Activated effector memory CD4-positive, alpha-beta T cell treated with Interleukin-2 at 50 U/mL for 16 hours (primary cell): ENCODE measurements around the gene IQCF2.
"Not testable (repeated sequence)": the region's sequence is repeated elsewhere in the genome, so short reads cannot be mapped to it uniquely, and the experiment has no call there.

Experiments used
- DNase-seq: peaks from one replicate; pipeline ENCODE4 v3.0.0-alpha.2; 2020

Gene IQCF2

DNA sequence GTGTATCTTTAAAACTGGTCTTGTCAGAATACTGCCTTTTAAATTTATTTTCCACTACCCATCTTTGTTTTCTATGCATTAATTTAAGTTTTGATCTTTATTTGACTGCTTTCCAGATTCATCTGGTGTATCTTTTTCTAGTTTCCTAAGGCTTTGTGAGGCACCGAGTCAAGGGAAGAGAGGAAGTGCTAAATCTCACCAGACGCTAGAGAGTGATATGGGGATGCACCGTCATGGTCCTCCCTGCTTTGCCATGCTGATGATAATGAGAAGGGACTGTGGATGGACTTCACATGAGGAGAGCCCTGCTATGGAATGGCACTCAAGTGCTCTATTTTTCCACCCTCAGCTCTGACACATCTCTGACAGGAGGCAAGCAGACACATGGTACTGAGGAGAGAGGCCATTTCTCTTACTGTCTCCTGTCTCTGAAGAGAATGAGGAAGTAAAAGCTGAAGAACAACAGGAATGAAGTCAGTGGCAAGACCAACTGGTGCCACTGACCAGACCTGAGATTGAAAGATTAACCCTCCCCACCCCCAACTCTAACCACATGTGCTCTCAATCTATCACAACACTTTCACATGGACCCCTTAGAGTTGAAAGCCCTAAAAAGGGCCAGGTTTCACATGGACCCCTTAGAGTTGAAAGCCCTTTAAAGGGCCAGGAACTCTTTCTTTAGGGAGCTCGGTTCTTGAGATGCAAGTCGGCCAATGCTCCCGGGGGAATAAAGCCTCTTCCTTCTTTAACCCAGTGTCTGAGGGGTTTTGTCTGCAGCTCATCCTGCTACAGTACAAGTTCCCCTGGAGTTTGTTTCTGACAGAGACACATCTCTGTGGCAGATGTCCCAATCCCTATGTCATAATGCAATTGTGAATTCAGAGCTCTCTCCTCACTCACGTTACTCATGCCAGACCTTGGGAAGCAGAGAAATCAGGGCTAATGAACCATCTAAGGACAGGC, at the start of gene IQCF2:
Gene IQCF2 (plus strand): TSS at position 913 of the 963 bp plus-strand sequence. CDS start 52 bp downstream, outside the sequence.
- DNase-seq, result no peak

DNA sequence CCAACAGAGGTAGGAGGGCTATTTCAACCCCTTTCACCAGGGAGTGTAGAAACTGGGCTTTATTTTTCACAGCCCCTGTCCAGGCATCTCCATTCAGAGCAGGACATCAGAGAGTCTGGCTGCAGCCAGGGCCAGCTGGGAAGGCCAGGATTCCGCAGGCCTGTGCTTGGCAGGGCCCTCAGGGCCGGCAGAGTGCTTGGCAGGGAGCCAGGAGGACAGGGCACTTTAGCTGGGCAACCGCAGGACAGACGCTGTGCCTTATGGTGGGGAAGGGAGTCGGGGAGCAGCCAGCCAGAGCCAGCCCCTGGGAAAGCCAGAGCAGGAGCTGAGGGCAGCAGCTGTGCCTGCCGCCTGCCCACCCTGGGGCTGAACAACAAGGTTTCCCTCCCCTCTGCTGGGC, 47.9 kb upstream of the IQCF2 start:
- DNase-seq, result no peak

- DNase-seq, result no peak
These were observed 47.4 kb upstream of the IQCF2 start for GRCh38 chr3:51814034-51814433.

DNA sequence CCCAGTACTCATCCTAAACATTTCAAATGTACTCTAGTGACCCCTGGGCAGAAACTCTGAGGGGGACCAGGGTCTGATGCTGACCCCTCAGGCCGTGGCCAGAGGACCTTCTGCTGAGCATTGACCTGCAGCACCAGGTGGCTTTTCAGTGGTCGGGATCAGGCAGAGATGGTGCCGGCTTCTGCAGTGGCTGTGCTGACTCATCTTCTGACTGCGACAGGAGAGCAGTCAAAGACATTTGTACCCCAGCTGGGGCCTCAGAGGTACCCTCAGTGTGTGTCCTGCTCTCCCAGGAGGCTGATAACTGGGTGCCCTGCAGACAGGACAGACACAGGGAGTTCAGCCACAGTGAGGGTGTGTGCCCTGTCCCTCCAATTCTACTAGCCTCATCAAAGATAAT, 45.8 kb upstream of the IQCF2 start:
- no peak for DNase-seq

DNA sequence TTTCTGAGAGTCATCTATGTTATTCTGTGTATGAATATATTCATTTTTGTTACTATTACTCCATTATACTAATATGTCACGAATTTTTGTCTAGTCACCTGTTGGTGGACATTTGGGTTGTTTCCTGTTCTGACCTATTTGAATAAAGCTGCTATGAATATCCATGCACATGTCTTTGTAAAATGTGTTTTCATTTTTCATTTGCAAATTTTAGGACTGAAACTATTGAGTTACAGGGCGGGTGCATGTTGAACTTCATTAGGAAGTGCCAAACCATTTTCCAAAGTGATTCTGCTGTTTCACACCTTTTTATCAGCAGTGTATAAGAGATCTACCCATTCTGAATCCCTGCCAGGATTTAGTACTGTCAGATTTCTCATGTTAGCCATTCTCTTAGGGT, 44.7 kb upstream of the IQCF2 start:
- DNase-seq, result no peak

GRCh38 chr3:51817375-51817774, 44.0 kb upstream of the IQCF2 start:
- DNase-seq, result no peak

DNA sequence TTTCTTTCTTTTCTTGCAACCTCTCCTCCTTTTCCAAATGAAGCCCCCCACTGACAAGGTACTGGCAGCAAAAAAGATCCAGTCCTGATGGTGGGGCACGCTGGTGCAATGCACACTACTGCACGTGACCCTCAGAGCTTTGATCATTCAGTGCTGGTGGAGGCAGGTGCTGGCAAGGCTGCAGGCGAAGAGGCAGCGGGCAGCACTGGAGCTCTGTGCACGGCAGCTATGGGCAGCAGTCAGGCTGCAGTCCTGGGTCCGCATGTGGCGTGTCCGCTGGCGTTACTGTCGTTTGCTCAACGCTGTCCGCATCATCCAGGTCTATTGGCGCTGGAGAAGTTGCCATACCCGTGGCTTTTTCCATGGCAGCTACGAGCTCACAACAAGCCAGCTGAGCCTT, 42.3 kb upstream of the IQCF2 start:
- no peak for DNase-seq

DNA sequence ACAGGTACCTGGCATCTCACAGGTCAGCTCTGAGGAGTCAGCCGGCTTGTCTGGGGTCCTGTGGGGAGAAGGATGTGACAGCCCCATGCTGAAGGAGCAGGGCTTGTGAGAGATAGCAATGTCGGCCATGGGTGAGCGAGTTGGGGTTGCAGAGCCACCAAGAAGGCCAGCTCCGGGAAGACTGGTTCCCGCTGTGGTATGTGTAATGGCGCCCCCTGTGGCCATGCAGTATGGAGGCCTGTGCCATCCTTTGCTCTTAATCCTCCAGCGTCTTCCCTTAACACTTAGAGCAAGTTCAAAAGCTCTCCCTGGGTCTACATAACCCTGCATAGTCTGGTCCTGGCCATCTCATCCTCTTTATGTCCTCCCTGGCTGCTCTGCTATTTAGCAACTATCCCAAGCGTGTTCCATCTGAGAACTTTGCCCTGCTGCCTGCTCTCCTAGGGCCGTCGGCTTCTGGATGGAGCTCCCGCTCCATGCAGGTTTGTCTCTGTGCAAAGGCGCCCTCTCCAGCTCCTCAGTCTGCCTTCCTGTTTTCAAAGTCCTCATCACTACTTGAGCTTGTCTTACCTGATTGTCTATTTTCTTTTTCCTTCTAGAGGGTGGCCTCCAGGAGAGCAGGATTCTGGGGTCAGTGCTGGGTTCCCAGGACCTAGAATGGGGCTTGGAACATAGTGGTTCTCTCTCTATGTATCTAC, 41.6 kb upstream of the IQCF2 start:
- DNase-seq, result no peak

DNA sequence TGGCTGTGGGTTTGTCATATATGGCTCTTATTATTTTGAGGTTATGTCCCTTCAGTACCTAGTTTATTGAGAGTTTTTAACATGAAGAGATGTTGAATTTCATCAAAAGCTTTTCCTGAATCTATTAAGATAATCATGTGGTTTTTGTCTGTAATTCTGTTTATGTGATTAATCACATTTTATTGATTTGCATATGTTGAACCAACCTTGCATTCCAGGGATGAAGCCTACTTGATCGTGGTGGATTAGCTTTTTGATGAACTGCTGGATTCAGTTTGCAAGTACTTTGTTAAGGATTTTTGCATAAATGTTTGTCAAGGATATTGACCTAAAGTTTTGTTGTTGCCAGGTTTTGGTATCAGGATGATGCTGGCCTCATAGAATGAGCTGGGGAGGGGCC, 33.1 kb upstream of the IQCF2 start:
- no peak for DNase-seq

DNA sequence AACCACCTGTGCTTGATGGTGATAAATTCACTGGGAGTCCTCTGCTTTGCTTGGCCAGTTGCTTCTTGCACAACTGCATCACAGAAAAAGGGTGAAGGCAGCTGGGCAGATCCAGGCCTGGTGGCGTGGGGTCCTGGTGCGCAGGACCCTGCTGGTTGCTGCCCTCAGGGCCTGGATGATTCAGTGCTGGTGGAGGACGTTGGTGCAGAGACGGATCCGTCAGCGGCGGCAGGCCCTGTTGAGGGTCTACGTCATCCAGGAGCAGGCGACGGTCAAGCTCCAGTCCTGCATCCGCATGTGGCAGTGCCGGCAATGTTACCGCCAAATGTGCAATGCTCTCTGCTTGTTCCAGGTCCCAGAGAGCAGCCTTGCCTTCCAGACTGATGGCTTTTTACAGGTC, 31.1 kb upstream of the IQCF2 start:
- no peak for DNase-seq

DNA sequence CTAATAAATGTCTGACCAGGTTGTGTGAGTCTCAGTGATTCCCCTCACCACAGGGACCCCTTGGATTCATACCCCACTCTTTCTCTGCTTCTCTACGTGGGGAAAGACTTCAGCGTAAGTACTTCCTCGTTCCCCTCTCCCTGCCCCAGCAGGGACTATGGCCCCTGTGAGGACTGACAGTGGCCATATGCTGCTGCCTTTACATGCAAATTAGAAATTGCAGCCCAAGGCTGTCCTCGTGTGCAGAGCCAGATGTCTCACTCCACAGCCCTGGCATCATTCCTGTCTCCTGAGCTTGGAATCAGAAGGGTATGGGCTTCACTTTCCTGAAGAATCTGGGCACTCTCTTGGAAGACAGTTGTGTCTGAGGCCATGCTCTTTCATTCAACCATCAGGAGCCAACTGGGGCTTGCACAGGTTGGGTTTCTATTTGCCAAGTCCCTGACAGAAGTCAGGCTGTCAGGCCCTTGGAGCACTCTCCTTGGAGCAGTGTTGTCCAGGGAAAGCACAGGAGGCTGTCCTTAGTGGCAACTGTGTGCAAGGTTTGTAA, 30.5 kb upstream of the IQCF2 start:
- DNase-seq, result no peak

GRCh38 chr3:51836606-51837005, 24.8 kb upstream of the IQCF2 start:
- no peak for DNase-seq

- DNase-seq, result no peak
These were observed 16.3 kb upstream of the IQCF2 start for GRCh38 chr3:51845129-51845528.

DNA sequence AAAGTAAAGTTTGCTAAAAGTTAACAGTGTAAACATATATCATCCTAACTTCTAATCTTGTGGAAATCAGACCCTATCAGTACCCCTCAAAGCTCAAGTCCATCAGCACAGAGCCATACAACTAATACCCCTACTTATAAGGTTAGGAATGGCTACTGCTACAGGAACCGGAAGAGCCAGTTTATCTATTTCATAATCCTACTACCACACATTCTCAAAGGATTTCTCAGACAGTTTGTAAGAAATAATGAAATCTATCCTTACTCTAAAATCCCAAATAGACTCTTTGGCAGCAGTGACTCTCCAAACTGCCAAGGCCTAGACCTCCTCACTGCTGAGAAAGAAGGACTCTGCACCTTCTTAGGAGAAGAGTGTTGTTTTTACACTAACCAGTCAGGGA, 6.0 kb upstream of the IQCF2 start:
- not testable (repeated sequence) for DNase-seq

DNA sequence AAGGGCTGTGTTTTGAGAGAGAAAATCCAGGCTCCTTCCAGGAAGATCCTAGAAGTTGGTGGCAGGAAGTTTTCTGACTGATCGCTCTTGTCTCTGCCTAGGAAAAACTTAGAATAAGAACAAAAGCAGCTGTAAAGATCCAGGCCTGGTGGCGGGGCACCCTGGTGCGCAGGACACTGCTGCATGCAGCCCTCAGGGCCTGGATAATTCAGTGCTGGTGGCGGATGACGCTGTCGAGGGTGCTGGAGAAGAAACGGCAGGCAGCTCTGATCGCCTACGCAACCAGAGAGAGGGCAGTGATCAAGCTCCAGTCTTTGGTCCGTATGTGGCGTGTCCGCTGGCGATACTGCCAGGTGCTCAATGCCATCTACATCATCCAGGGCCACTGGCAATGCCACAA, 1.5 kb downstream of the IQCF2 start:
- DNase-seq, result no peak

GRCh38 chr3:51868896-51869295, 7.5 kb downstream of the IQCF2 start:
- DNase-seq, result not testable (repeated sequence)

- DNase-seq, result no peak
These were observed 7.9 kb downstream of the IQCF2 start for GRCh38 chr3:51869304-51869703.

- DNase-seq, result no peak
These were observed 11.9 kb downstream of the IQCF2 start for GRCh38 chr3:51873253-51873766.

- DNase-seq, result no peak
These were observed 12.5 kb downstream of the IQCF2 start for GRCh38 chr3:51873876-51874275.

DNA sequence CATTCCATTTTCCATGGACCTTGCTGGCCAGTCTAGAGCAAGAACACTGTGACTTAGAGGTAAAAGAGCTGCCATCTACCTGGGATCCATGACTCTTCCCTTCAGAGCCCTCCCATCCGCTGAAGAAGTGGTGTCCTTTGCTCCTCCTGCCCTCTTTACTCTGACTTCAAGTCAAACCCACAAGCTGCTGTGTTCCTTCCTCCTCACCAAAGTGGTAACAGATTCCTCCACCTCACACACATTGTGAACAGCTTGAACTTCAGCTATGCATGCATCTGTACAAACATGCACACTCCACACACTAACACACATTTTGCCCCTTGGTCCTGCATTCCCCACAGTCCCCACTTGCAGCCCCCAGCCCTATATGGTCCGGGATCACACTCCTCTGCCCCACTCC, 13.0 kb downstream of the IQCF2 start:
- no peak for DNase-seq

GRCh38 chr3:51874889-51875288, 13.5 kb downstream of the IQCF2 start:
- DNase-seq, result no peak

- DNase-seq, result no peak
These were observed 14.1 kb downstream of the IQCF2 start, which contains the start of gene IQCF5 for GRCh38 chr3:51875501-51875900. TSS of gene IQCF5 (minus strand) at chr3:51875601. CDS start at chr3:51875531, 70 bp downstream.

DNA sequence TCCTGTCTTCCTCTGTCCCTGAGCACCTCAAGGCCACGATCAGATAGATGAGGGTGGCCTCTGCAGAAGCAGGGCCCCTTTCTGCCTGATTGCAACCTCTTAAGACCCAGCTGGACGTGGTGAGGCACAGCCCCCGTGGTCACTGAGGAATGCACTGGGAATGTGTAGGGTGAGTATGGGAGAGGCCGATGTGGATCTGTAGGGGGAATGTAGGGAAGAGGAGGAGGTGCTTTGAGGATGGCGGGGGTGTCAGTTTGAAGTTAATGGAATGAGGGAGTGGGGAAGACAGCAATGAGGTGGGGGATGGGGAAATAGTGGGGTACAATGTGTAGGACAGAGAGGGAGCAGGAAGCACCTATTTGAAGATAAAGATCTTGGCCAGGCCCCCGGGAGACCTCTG, 14.8 kb downstream of the IQCF2 start:
- DNase-seq, result no peak

DNA sequence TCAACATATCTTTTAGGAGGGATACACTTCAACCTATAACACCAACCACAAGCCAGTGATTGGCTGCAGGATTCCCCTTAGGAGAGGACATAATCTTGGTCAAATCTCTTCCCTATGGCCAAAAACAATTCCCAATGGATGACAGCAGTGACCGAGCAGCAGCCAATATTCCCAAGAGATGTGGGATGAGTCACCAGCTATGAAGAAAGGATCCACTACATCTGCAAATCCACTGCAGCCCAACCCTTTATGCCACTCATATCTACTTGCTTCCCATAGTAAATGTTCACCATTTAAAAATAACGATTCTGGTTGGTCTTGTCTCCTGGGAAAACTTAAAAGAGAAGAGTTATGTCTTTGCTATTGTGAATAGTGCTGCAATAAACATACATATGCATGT, 18.5 kb downstream of the IQCF2 start:
- no peak for DNase-seq
